SK-N-SH (cell line): ENCODE results near the gene ZPBP2. TPM values are rescaled to one million over a fixed set of nuclear protein-coding genes. Genes with fewer than 3 reads are reported as not detected.
"Not testable (repeated sequence)": the region's sequence is repeated elsewhere in the genome, so short reads cannot be mapped to it uniquely, and the experiment has no call there.

ENCODE experiments used
- CTCF ChIA-PET: fragments of 300-600, 350-600 bp; formaldehyde crosslinking; extraction: SDS; loops from one replicate; lab custom pipeline; 2021; lab: Yijun Ruan, JAX
- POLR2A ChIA-PET: fragments of 350-600 bp; sonication (Branson Sonifier 250); formaldehyde crosslinking; extraction: SDS; loops from one replicate; lab custom pipeline; 2020; ENCODE audit warnings: antibody characterized with exemption, inconsistent platforms; lab: Yijun Ruan, JAX
- DNase-seq: peaks from one replicate; pipeline ENCODE4 v3.0.0; 2012
- H2AFZ ChIP-seq: fragments of 200-600 bp; sonication (generic); 2 replicates; pipeline ENCODE4 v1.8.1; 2016; ENCODE audit warnings: antibody characterized with exemption, mild to moderate bottlenecking, low read depth
- H3F3A ChIP-seq: fragments of 200-600 bp; sonication (generic); replicated peaks from 2 replicates; pipeline ENCODE3; 2016; ENCODE audit warnings: antibody characterized with exemption, mild to moderate bottlenecking; ENCODE audit not compliant: insufficient read depth
- H3K27ac ChIP-seq, 2 experiments: fragments of 200-500 bp in 1 of 2; fragments of 200-600 bp in 1 of 2; sonication (Bioruptor generic) in 1 of 2; sonication (generic), shearing (Covaris generic) in 1 of 2; 2 replicates each; pipeline versions ENCODE4 v1.5.1 to v1.6.1; 2014 to 2016; ENCODE audit warnings: low read depth in 2 of 2, inconsistent platforms in 1 of 2, low read length in 1 of 2, mild to moderate bottlenecking in 1 of 2, mixed read lengths in 1 of 2
- H3K27me3 ChIP-seq: fragments of 200-600 bp; sonication (generic), shearing (Covaris generic); 2 replicates; pipeline ENCODE4 v1.6.1; 2016; ENCODE audit warnings: mixed run types; ENCODE audit not compliant: insufficient read depth
- H3K36me3 ChIP-seq, 2 experiments: fragments of 200-500 bp in 1 of 2; fragments of 200-600 bp in 1 of 2; sonication (Bioruptor generic) in 1 of 2; sonication (generic) in 1 of 2; replicated peaks in 1 of 2; 2 replicates each; pipeline versions ENCODE3 to v1.5.1; 2014 to 2016; ENCODE audit warnings: low read length in 1 of 2, mild to moderate bottlenecking in 1 of 2; ENCODE audit not compliant: insufficient read depth in 2 of 2, control insufficient read depth in 1 of 2
- H3K4me1 ChIP-seq, 2 experiments: fragments of 200-500 bp in 1 of 2; fragments of 200-600 bp in 1 of 2; sonication (Bioruptor generic) in 1 of 2; sonication (generic), shearing (Covaris generic) in 1 of 2; 2 replicates each; pipeline versions ENCODE4 v1.5.1 to v1.6.1; 2014 to 2016; ENCODE audit warnings: low read depth in 1 of 2, low read length in 1 of 2, mixed run types in 1 of 2; ENCODE audit not compliant: insufficient read depth in 2 of 2, control insufficient read depth in 1 of 2
- H3K4me2 ChIP-seq: fragments of 200-600 bp; sonication (generic), shearing (Covaris generic); 2 replicates; pipeline ENCODE4 v1.6.1; 2017; ENCODE audit warnings: mixed run types
- H3K4me3 ChIP-seq, 2 experiments: fragments of 200-500 bp in 1 of 2; fragments of 200-600 bp in 1 of 2; sonication (Bioruptor generic) in 1 of 2; sonication (generic), shearing (Covaris generic) in 1 of 2; 2 replicates each; pipeline versions ENCODE4 v1.5.1 to v1.8.1; 2014 to 2016; ENCODE audit warnings: low read depth in 2 of 2, inconsistent platforms in 1 of 2, low read length in 1 of 2, mild to moderate bottlenecking in 1 of 2, mixed read lengths in 1 of 2, moderate library complexity in 1 of 2
- H3K79me2 ChIP-seq: fragments of 200-600 bp; sonication (generic); 2 replicates; pipeline ENCODE4 v1.8.1; 2017; ENCODE audit warnings: mild to moderate bottlenecking; ENCODE audit not compliant: insufficient read depth
- H3K9ac ChIP-seq: fragments of 200-600 bp; sonication (generic); 2 replicates; pipeline ENCODE4 v1.6.1; 2017; ENCODE audit warnings: mixed run types
- H3K9me2 ChIP-seq: fragments of 200-600 bp; sonication (generic); 2 replicates; pipeline ENCODE4 v1.6.1; 2017; ENCODE audit warnings: mixed run types
- H3K9me3 ChIP-seq: fragments of 200-600 bp; sonication (generic); 2 replicates; pipeline ENCODE4 v1.6.1; 2017; ENCODE audit warnings: mixed run types, mild to moderate bottlenecking, moderate library complexity
- H4K20me1 ChIP-seq: fragments of 200-600 bp; sonication (generic); 2 replicates; pipeline ENCODE4 v1.6.1; 2017; ENCODE audit warnings: mild to moderate bottlenecking, mixed run types; ENCODE audit not compliant: insufficient read depth
- FOXJ3 ChIP-seq: sonication (generic); formaldehyde crosslinking; IDR thresholded peaks from 2 replicates; pipeline ENCODE4 v1.5.1; 2020; ENCODE audit warnings: mild to moderate bottlenecking, missing genetic modification reagents
- GABPA ChIP-seq: IDR thresholded peaks from 2 replicates; pipeline ENCODE4 v1.4.0; 2012; ENCODE audit warnings: low read depth, mild to moderate bottlenecking
- PBX3 ChIP-seq: IDR thresholded peaks from 2 replicates; pipeline ENCODE4; 2012
- TAF1 ChIP-seq: IDR thresholded peaks from 2 replicates; pipeline ENCODE4 v1.6.1; 2012; ENCODE audit warnings: low read depth, mild to moderate bottlenecking, low read length, moderate library complexity, borderline replicate concordance
- USF2 ChIP-seq: fragments of 150-350 bp; IDR thresholded peaks from 2 replicates; pipeline ENCODE4 v1.6.1; 2017; ENCODE audit warnings: antibody characterized with exemption, low read length, low read depth, borderline replicate concordance
- WGBS: methylation state at CpG from one replicate; pipeline ENCODE4 v1.1.6; 2017; ENCODE audit warnings: low lambda C conversion rate; 5-methylcytosine and 5-hydroxymethylcytosine counted together
- polyA plus RNA-seq, 3 experiments: library from polyadenylated mRNA; depleted of rRNA; stranded (reverse); fragments of >200 nt; gene quantifications; 2 replicates each; pipeline ENCODE4 v1.2.3, GENCODE V29; 2012

ZPBP2 gene
- polyA plus RNA-seq, 1 of the 3 experiments (the other 2 are of a cell fraction), result not detected

- 27% methylated on average over 4 of the region's 4 CpGs for WGBS
- CTCF ChIA-PET, result interaction anchor here (0.7 to 1.5 kb wide), 3 partner anchors 93 to 134 kb away, joined by 3 to 4 read pairs (median 3); partner anchors contain the start of genes MIEN1 and PSMD3
- no peaks in the 10 kb centered on the region for H3K4me1 ChIP-seq
- no peak for DNase-seq
- no peak overlapping the region for H2AFZ ChIP-seq
- no peaks in the 10 kb centered on the region for H3F3A ChIP-seq
- H4K20me1 ChIP-seq, result no peaks in the 10 kb centered on the region
- no peaks in the 10 kb centered on the region for H3K79me2 ChIP-seq
- POLR2A ChIA-PET, result interaction anchor here (0.7 kb wide), 1 partner anchor 120 kb away, joined by 3 read pairs; no protein-coding TSS in a partner anchor
- H3K9ac ChIP-seq, result no peak overlapping the region
- H3K4me2 ChIP-seq, result no peak overlapping the region
- H3K27me3 ChIP-seq, result peaks cover 49% of the 10 kb centered on the region
- no peaks in the 10 kb centered on the region for H3K9me3 ChIP-seq
- H3K9me2 ChIP-seq, result no peaks in the 10 kb centered on the region
- TF ChIP-seq USF2 (no peak), PBX3 (no peak)
- no peak overlapping the region for H3K27ac ChIP-seq
- no peaks in the 10 kb centered on the region for H3K36me3 ChIP-seq
- no peak overlapping the region for H3K4me3 ChIP-seq
These were observed 21.8 kb upstream of the ZPBP2 start for GRCh38 chr17:39846205-39846604.

- Histone ChIP-seq H3F3A (peaks cover 7% of the 10 kb centered on the region), H2AFZ (no peak overlapping the region), H3K9ac (no peak overlapping the region), H3K9me2 (no peaks in the 10 kb centered on the region), H4K20me1 (no peaks in the 10 kb centered on the region), H3K4me3 (no peak overlapping the region), H3K27me3 (peaks cover 41% of the 10 kb centered on the region), H3K27ac (no peak overlapping the region), H3K4me1 (no peaks in the 10 kb centered on the region), H3K9me3 (no peaks in the 10 kb centered on the region), H3K4me2 (no peak overlapping the region), H3K36me3 (no peaks in the 10 kb centered on the region), H3K79me2 (no peaks in the 10 kb centered on the region)
- no peak for TF ChIP-seq TAF1
- TF ChIP-seq GABPA, result no peak
- no peak for TF ChIP-seq FOXJ3 (CRISPR knock-in tag)
- TF ChIP-seq PBX3, result no peak
- DNase-seq, result no peak
- POLR2A ChIA-PET, result no interaction called here
- WGBS, result 11% methylated on average over 4 of the region's 4 CpGs
- CTCF ChIA-PET, result no interaction called here
These were observed 19.4 kb upstream of the ZPBP2 start for GRCh38 chr17:39848600-39848999.

GRCh38 chr17:39850186-39850585 lies 17.8 kb upstream of the ZPBP2 start:
- CTCF ChIA-PET, H3K36me3 ChIP-seq, H4K20me1 ChIP-seq, H2AFZ ChIP-seq, POLR2A ChIA-PET, DNase-seq, H3K4me3 ChIP-seq, H3F3A ChIP-seq, H3K4me2 ChIP-seq, H3K4me1 ChIP-seq, H3K9me3 ChIP-seq, H3K27ac ChIP-seq, H3K9ac ChIP-seq, H3K79me2 ChIP-seq, H3K9me2 ChIP-seq: not testable (repeated sequence)
- H3K27me3 ChIP-seq, result peaks cover 42% of the 10 kb centered on the region; the same call in 1 of the 2 replicates
